HCT116 (cell line): Measurements from ENCODE around the gene C2CD3. TPM values are rescaled to one million over a fixed set of nuclear protein-coding genes. Genes with fewer than 3 reads are reported as not detected.

Source experiments
- ATAC-seq: fragments of 200-7000 bp; cut with Tn5 transposase; 2 replicates; pipeline ENCODE4 v1.9.1; 2020; ENCODE audit warnings: mild to moderate bottlenecking, moderate library complexity
- BruUV-seq: library from RNA; stranded (reverse); fragments of 400-500 nt; replicated peaks from 2 replicates; lab custom pipeline; 2021; lab: Mats Ljungman, UMichigan
- CTCF ChIA-PET: fragments of 300-600 bp; sonication (Branson Sonifier 250); formaldehyde crosslinking; loops from one replicate; lab custom pipeline; 2021; ENCODE audit warnings: antibody characterized with exemption; lab: Charles Lee
- POLR2A ChIA-PET: fragments of 300-600, 350-600 bp; sonication (Branson Sonifier 250); formaldehyde crosslinking; loops from one replicate; lab custom pipeline; 2021; ENCODE audit warnings: antibody characterized with exemption; lab: Charles Lee
- RAD21 ChIA-PET, 2 experiments: fragments of 300-600 bp; sonication (Branson Sonifier 250); formaldehyde crosslinking; loops; one replicate each; lab custom pipeline; 2023; ENCODE audit warnings: low total read pairs in 2 of 2; ENCODE audit not compliant: uncharacterized antibody in 2 of 2, unreplicated experiment in 2 of 2, low non-redundant PET in 1 of 2; lab: Charles Lee
- DNase-seq: peaks from one replicate; pipeline ENCODE4 v3.0.0-alpha.2; 2010; ENCODE audit warnings: low read depth, low spot score
- H2AFZ ChIP-seq: fragments of 200-600 bp; shearing (Covaris generic), sonication (generic); 2 replicates; pipeline ENCODE4 v1.6.1; 2017; ENCODE audit warnings: low read depth, mixed run types, mixed read lengths, antibody characterized with exemption, low read length; ENCODE audit not compliant: poor library complexity, severe bottlenecking
- H3K27ac ChIP-seq: 2 replicates; pipeline ENCODE4 v1.5.1; 2012; ENCODE audit warnings: low read depth, low read length
- H3K27me3 ChIP-seq: fragments of 200-600 bp; sonication (generic); 2 replicates; pipeline ENCODE4 v1.6.1; 2016; ENCODE audit warnings: mixed run types, low read length, mixed read lengths; ENCODE audit not compliant: insufficient read depth
- H3K36me3 ChIP-seq, 2 experiments: fragments of 200-500 bp in 1 of 2; fragments of 200-600 bp in 1 of 2; sonication (Bioruptor generic) in 1 of 2; sonication (generic) in 1 of 2; 2 replicates each; pipeline versions ENCODE4 v1.5.1 to v1.6.1; 2014 to 2016; ENCODE audit warnings: low read length in 2 of 2, inconsistent platforms in 1 of 2, mixed read lengths in 1 of 2, mixed run types in 1 of 2; ENCODE audit not compliant: insufficient read depth in 2 of 2, control insufficient read depth in 1 of 2
- H3K4me1 ChIP-seq, 2 experiments: fragments of 200-600 bp in 1 of 2; sonication (generic) in 1 of 2; 2 replicates each; pipeline versions ENCODE4 v1.5.1 to v1.6.1; 2012 to 2017; ENCODE audit warnings: low read length in 2 of 2, inconsistent platforms in 1 of 2, mild to moderate bottlenecking in 1 of 2, mixed read lengths in 1 of 2, mixed run types in 1 of 2, moderate library complexity in 1 of 2; ENCODE audit not compliant: insufficient read depth in 2 of 2, control insufficient read depth in 1 of 2
- H3K4me2 ChIP-seq: fragments of 200-600 bp; sonication (generic); 2 replicates; pipeline ENCODE4 v1.6.1; 2017; ENCODE audit warnings: mixed run types, low read length, mixed read lengths
- H3K4me3 ChIP-seq, 2 experiments: fragments of 200-600 bp in 1 of 2; sonication (generic) in 1 of 2; replicated peaks in 1 of 2; 2 replicates each; pipeline ENCODE4 v1.5.1; 2011 to 2016; ENCODE audit warnings: low read length in 2 of 2, control low read depth in 1 of 2, low read depth in 1 of 2, mild to moderate bottlenecking in 1 of 2, mixed read lengths in 1 of 2, mixed run types in 1 of 2
- H3K79me2 ChIP-seq: fragments of 200-600 bp; sonication (generic); 2 replicates; pipeline ENCODE4 v1.6.1; 2017; ENCODE audit warnings: mild to moderate bottlenecking, mixed run types, low read length, moderate library complexity, mixed read lengths; ENCODE audit not compliant: insufficient read depth
- H3K9ac ChIP-seq: fragments of 200-600 bp; sonication (generic); 2 replicates; pipeline ENCODE4 v1.6.1; 2016; ENCODE audit warnings: low read length, mixed read lengths
- H3K9me2 ChIP-seq: fragments of 200-600 bp; sonication (generic), shearing (Covaris generic); 2 replicates; pipeline ENCODE4 v1.6.1; 2017; ENCODE audit warnings: mixed run types, mild to moderate bottlenecking, moderate library complexity; ENCODE audit not compliant: insufficient read depth
- H3K9me3 ChIP-seq, 2 experiments: fragments of 200-500 bp in 1 of 2; fragments of 200-600 bp in 1 of 2; sonication (Bioruptor generic) in 1 of 2; sonication (generic) in 1 of 2; 2 replicates each; pipeline ENCODE4 v1.6.1; 2014 to 2017; ENCODE audit warnings: low read length in 2 of 2, mixed read lengths in 2 of 2, inconsistent platforms in 1 of 2, low read depth in 1 of 2, mild to moderate bottlenecking in 1 of 2, mixed run types in 1 of 2, moderate library complexity in 1 of 2; ENCODE audit not compliant: control insufficient read depth in 1 of 2, insufficient read depth in 1 of 2
- H4K20me1 ChIP-seq: fragments of 200-600 bp; sonication (generic), shearing (Covaris generic); 2 replicates; pipeline ENCODE4 v1.6.1; 2017; ENCODE audit warnings: mixed run types, mild to moderate bottlenecking, moderate library complexity; ENCODE audit not compliant: insufficient read depth
- ATF3 ChIP-seq: IDR thresholded peaks from 2 replicates; pipeline ENCODE4 v1.6.1; 2012
- CTCF ChIP-seq, 3 experiments: fragments of 200-600 bp in 1 of 3; sonication (generic) in 1 of 3; IDR thresholded peaks in 2 of 3; conservative IDR thresholded peaks in 1 of 3; 2 replicates each; pipeline ENCODE4 v1.5.1; 2012 to 2017; ENCODE audit warnings: low read depth in 2 of 3, low read length in 2 of 3, antibody characterized with exemption in 1 of 3, borderline replicate concordance in 1 of 3, control low read depth in 1 of 3, mild to moderate bottlenecking in 1 of 3, mixed read lengths in 1 of 3, mixed run types in 1 of 3, moderate library complexity in 1 of 3; ENCODE audit not compliant: insufficient read depth in 1 of 3
- RAD21 ChIP-seq: IDR thresholded peaks from 2 replicates; pipeline ENCODE4 v1.6.1; 2012; ENCODE audit warnings: low read depth, mild to moderate bottlenecking
- SP1 ChIP-seq: IDR thresholded peaks from 2 replicates; pipeline ENCODE4 v1.6.1; 2012; ENCODE audit warnings: low read depth
- ZFX ChIP-seq: fragments of 450-650 bp; IDR thresholded peaks from 2 replicates; pipeline ENCODE4 v1.6.1; 2017
- ZNF274 ChIP-seq: fragments of 200-500 bp; sonication (Bioruptor generic); IDR thresholded peaks from 2 replicates; pipeline ENCODE4 v1.6.1; 2014; ENCODE audit warnings: mild to moderate bottlenecking, low read depth, low read length, inconsistent platforms
- intact Hi-C: fragments of 100-400 bp; cut with micrococcal nuclease; formaldehyde crosslinking; loops from 2 replicates; pipeline ENCODE4 v1.10.0; 2022
- total RNA-seq: library from RNA; stranded (reverse); gene quantifications from one replicate; pipeline ENCODE4 v1.2.1, GENCODE V29; 2021; ENCODE audit not compliant: unreplicated experiment
- TF ChIP-seq, protein P1 (sequence below): IDR thresholded peaks from 2 replicates; pipeline ENCODE4 v1.6.1; 2011; ENCODE audit warnings: mild to moderate bottlenecking, low read length, moderate library complexity; ENCODE audit not compliant: insufficient replicate concordance; ENCODE audit errors: extremely low read depth
- TF ChIP-seq, protein P2 (sequence below): IDR thresholded peaks from 2 replicates; pipeline ENCODE4 v1.6.1; 2012
- TF ChIP-seq, protein P3 (sequence below): IDR thresholded peaks from 2 replicates; pipeline ENCODE4 v1.6.1; 2012; ENCODE audit warnings: low read depth

The C2CD3 gene
- total RNA-seq, 1 experiment from 2014 or later: 30.6 TPM

DNA sequence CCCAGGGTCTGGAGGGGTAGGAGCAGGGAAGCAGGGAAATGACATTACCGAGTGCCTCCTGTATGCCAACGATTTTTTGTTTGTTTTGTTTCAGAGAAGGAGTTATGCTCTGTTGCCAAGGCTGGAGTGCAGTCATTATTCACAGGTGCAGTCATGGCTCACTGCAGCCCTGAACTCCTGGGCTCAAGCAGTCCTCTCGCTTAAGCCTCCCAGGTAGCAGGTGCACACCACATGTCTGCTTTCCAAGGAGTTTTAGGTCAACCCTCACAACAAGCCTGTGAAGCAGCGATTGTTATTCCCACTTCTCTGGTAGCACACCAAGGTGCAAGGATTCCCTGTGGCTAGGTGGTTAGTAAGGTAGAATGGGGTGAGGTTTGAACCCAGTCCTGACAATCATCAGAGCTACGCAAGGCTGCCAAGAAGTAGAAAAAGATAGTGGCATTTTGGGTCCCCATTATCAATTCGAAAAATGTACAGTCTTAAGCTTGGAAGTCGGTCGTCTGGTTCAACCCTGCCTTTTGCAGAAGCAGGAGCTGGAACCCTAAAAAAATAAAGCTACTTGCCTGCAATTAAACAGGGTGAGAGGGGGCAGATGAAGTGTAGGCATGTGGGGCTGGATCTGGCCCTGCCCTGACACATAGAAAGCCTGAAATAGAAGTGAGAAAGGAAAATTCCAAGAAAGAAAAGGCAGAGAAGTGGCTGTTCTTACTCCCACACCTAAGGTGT is 171.1 kb downstream of the C2CD3 start:
- no peak overlapping the region for H2AFZ ChIP-seq
- intact Hi-C loops: no loop called here
- H3K27me3 ChIP-seq: no peaks in the 10 kb centered on the region
- ChIA-PET POLR2A (no interaction called here), RAD21 (no interaction called here), CTCF (no interaction called here)
- no peaks in the 10 kb centered on the region for H3K4me1 ChIP-seq
- no peak overlapping the region for H3K4me3 ChIP-seq
- no TSS peak for BruUV-seq
- TF ChIP-seq RAD21 (no peak), ZFX (no peak)
- no peak overlapping the region for H3K9ac ChIP-seq
- H3K9me2 ChIP-seq: no peaks in the 10 kb centered on the region
- H3K9me3 ChIP-seq: no peaks in the 10 kb centered on the region
- H4K20me1 ChIP-seq: no peaks in the 10 kb centered on the region
- H3K36me3 ChIP-seq: no peaks in the 10 kb centered on the region
- DNase-seq (no peak), ATAC-seq (no peak)
- H3K79me2 ChIP-seq: no peaks in the 10 kb centered on the region
- H3K27ac ChIP-seq: no peak overlapping the region
- no peak overlapping the region for H3K4me2 ChIP-seq

GRCh38 chr11:73998846-73999575 is 171.8 kb downstream of the C2CD3 start:
- H3K79me2 ChIP-seq: no peaks in the 10 kb centered on the region
- intact Hi-C loops: no loop called here
- TF ChIP-seq, protein P1, sequence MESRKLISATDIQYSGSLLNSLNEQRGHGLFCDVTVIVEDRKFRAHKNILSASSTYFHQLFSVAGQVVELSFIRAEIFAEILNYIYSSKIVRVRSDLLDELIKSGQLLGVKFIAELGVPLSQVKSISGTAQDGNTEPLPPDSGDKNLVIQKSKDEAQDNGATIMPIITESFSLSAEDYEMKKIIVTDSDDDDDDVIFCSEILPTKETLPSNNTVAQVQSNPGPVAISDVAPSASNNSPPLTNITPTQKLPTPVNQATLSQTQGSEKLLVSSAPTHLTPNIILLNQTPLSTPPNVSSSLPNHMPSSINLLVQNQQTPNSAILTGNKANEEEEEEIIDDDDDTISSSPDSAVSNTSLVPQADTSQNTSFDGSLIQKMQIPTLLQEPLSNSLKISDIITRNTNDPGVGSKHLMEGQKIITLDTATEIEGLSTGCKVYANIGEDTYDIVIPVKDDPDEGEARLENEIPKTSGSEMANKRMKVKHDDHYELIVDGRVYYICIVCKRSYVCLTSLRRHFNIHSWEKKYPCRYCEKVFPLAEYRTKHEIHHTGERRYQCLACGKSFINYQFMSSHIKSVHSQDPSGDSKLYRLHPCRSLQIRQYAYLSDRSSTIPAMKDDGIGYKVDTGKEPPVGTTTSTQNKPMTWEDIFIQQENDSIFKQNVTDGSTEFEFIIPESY: no peak
- TF ChIP-seq, protein P2, sequence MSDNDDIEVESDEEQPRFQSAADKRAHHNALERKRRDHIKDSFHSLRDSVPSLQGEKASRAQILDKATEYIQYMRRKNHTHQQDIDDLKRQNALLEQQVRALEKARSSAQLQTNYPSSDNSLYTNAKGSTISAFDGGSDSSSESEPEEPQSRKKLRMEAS: no peak
- TF ChIP-seq CTCF (IDR thresholded peaks at IDR 0.05 in 2 of 3, conservative IDR thresholded peaks at IDR 0.05 in 1 of 3; ENCODE audit: borderline replicate concordance in 1 of 3, insufficient read depth in 1 of 3, low read depth in 2 of 3, low read length in 2 of 3): no peak
- TF ChIP-seq ATF3: no peak
- TF ChIP-seq, protein P3, sequence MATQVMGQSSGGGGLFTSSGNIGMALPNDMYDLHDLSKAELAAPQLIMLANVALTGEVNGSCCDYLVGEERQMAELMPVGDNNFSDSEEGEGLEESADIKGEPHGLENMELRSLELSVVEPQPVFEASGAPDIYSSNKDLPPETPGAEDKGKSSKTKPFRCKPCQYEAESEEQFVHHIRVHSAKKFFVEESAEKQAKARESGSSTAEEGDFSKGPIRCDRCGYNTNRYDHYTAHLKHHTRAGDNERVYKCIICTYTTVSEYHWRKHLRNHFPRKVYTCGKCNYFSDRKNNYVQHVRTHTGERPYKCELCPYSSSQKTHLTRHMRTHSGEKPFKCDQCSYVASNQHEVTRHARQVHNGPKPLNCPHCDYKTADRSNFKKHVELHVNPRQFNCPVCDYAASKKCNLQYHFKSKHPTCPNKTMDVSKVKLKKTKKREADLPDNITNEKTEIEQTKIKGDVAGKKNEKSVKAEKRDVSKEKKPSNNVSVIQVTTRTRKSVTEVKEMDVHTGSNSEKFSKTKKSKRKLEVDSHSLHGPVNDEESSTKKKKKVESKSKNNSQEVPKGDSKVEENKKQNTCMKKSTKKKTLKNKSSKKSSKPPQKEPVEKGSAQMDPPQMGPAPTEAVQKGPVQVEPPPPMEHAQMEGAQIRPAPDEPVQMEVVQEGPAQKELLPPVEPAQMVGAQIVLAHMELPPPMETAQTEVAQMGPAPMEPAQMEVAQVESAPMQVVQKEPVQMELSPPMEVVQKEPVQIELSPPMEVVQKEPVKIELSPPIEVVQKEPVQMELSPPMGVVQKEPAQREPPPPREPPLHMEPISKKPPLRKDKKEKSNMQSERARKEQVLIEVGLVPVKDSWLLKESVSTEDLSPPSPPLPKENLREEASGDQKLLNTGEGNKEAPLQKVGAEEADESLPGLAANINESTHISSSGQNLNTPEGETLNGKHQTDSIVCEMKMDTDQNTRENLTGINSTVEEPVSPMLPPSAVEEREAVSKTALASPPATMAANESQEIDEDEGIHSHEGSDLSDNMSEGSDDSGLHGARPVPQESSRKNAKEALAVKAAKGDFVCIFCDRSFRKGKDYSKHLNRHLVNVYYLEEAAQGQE: no peak
- TF ChIP-seq ZNF274: no peak
- no peak for TF ChIP-seq SP1

More at GRCh38 chr11:73998846-73999575, 171.8 kb downstream of the C2CD3 start:
- POLR2A ChIA-PET: no interaction called here
- H3K9me3 ChIP-seq: no peaks in the 10 kb centered on the region
- no peaks in the 10 kb centered on the region for H3K27me3 ChIP-seq
- H3K36me3 ChIP-seq: no peaks in the 10 kb centered on the region
- no peak overlapping the region for H3K9ac ChIP-seq
- CTCF ChIA-PET: no interaction called here
- H3K4me2 ChIP-seq: no peak overlapping the region
- no peaks in the 10 kb centered on the region for H3K9me2 ChIP-seq
- no peak overlapping the region for H3K4me3 ChIP-seq
- BruUV-seq: no TSS peak
- H3K4me1 ChIP-seq: no peaks in the 10 kb centered on the region
- ATAC-seq: no peak
- H4K20me1 ChIP-seq: no peaks in the 10 kb centered on the region
- DNase-seq: no peak
- H3K27ac ChIP-seq: no peak overlapping the region
- no peak overlapping the region for H2AFZ ChIP-seq
- RAD21 ChIA-PET: no interaction called here
